GM21526 (cell line): Measurements from ENCODE around the gene TARBP1.
"Not testable (repeated sequence)": the region's sequence is repeated elsewhere in the genome, so short reads cannot be mapped to it uniquely, and the experiment has no call there.

Source experiments
- ATAC-seq: cut with Tn5 transposase; IDR thresholded peaks from one replicate; pipeline ENCODE4 v1.9.1; 2021; ENCODE audit warnings: moderate library complexity; ENCODE audit not compliant: unreplicated experiment, low FRiP score

The TARBP1 gene

DNA sequence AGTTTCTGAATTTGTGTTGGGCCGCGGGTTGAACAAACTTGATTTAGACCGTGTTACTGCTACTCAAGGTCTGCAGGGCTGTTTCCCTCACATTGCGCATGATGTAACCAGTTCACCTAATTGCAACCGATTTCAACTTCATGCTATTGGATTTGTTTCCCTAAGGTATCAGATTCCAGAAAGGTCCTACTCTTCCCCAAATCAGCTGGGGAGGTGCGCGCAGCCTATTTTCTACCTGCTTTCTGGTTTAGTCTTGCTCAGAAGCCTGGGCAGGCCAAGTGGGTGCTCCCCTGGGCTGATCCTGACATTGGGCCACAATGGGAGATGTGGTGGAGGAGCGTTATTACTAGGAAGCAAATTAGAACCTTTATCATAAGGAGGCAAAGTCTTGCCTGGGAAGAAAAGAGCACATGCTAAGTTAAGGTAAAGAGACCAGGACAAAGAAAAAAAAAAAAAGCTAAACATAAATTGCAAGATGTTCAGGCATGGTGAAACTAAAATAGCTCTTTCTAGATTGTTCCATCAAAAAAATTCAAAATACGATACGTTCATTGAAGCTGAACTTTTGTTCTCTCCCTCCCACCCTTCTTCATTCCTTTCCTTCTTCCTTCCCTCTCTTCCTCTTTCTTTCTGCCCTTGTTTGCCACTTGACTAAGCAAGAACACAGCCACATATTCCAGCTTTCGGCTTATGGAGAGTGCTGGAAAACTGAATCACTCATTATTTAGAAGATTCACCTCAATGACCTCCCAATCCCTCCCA lies 28.8 kb upstream of the TARBP1 start:
- no peak for ATAC-seq

GRCh38 chr1:234507089-234507488 lies 28.1 kb upstream of the TARBP1 start:
- ATAC-seq, result no peak

DNA sequence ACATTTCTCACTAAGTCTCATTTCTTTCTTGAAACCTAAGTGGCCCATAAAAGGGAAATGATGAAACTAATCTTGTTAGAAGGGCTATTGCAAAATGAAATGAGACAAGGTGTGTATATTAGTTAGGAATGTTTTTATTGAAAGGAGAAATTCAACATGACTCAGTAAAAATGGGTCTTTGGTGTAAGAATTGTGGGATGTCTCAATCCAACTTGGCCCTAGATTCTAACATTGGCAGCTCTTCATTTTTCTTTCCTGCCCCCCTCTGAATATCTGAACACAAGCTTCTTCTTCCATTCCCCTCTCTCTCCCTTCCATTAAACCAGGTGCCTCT lies 26.8 kb upstream of the TARBP1 start:
- no peak for ATAC-seq

DNA sequence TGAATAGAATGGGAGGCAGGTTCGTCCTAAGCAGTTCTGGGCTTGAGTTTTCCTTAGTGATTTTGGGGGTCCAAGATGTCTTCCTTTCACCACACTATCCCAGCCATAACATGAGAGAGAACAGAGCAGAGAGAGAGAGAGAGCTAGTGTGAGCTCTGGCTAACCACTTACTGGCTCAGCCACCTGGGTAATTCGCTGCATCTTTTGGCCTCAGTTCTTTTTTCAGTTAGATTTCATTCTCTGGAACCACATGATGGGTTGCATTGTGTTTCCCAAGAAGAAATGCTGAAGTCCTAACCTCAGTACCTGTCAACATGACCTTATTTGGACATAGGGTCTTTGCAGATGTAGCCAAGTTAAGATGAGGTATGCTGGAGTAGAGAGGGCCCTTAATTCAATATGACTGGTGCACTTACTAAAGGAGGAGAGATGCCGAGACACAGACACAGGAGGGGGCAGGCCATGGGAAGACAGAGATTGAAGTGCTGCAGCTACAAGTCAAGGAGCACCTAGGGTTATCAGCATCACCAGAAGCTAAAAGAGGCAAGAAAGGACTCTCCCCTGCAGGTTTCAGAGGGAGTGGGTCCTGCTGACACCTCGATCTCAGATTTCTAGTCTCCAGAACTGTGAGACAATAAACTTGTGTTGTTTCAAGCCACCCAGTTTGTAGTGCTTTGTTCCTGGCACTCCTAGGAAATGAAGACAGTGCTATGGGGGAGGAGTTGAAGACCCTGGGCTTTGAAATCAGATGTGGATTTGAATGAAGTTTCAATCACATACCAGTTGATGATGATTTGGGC lies 26.2 kb upstream of the TARBP1 start:
- no peak for ATAC-seq

- not testable (repeated sequence) for ATAC-seq
These were observed 25.3 kb upstream of the TARBP1 start for GRCh38 chr1:234504251-234504650.

DNA sequence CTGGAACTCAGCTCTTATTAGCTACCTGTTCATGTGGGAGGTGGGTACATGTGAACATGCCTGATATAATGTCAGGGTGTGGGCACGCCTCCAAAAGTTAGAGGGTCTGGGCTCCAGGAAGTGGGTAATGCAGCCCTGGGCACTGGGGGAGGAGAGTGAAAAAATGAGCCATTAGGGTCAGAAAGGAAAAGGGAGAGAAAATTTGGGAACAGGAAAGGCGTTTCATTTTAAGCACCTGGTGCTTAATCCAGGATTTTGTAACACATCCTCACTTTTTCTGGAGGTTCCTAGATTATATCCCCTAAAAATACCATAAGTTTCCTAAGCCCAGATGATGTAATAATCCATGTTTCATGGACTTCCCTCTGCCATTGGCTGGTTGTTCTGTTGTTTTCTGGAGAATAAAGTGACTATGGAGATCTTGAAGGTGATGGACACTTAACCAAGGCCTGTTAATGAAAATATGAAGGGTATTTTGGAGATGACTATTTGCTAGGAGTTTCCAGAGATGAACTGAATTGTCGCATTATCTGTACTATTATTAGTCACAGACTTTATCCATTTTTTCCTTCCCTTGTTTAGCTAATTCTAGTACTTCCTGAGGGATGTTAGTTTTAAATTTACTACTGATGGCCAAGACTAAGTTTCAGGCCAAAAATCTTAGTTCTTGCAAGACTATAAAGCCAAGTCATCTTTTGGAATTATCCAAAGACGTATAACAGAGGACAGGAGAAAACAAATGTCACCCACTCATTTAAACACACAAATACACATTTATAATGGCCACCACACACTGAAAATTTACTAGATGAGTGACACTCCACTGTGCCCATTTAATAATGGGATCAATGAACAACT lies 24.4 kb upstream of the TARBP1 start:
- no peak for ATAC-seq

DNA sequence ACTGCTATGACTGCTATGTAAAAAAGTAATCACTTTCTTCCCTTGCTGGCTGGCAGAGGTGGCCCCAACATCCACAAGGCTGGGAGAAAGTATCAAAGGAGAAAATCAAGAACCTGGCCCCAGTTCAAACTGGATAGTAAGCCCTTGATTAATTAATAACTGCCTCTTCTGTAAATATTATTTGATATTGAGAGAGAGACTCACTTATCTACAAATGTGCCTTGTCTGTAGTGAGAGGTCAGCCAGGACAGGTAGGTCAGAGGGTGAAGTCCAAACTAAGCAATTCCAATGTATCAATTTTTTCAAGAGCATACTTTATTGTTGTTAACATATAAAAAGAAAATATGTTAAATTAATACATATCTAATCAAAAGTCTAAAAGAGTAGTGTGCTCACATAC lies 23.8 kb upstream of the TARBP1 start:
- ATAC-seq, result no peak

GRCh38 chr1:234500269-234500668 lies 21.3 kb upstream of the TARBP1 start:
- no peak for ATAC-seq

DNA sequence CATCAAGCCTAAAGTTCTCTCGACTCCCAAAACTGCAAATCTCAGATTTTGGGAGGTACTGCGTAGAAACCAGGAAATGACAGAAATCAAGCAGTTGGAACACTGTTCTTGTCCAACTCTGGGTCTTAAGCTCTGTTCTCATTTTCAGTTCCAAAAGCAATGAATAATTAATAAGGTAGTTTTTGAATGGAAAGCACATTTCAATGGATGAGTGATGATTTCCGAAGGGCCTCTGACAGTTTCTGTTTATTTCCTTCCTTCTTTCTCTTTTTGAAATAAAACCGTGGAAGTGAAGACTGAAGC lies 20.9 kb upstream of the TARBP1 start:
- no peak for ATAC-seq

- no peak for ATAC-seq
These were observed 20.4 kb upstream of the TARBP1 start for GRCh38 chr1:234499119-234499942.

DNA sequence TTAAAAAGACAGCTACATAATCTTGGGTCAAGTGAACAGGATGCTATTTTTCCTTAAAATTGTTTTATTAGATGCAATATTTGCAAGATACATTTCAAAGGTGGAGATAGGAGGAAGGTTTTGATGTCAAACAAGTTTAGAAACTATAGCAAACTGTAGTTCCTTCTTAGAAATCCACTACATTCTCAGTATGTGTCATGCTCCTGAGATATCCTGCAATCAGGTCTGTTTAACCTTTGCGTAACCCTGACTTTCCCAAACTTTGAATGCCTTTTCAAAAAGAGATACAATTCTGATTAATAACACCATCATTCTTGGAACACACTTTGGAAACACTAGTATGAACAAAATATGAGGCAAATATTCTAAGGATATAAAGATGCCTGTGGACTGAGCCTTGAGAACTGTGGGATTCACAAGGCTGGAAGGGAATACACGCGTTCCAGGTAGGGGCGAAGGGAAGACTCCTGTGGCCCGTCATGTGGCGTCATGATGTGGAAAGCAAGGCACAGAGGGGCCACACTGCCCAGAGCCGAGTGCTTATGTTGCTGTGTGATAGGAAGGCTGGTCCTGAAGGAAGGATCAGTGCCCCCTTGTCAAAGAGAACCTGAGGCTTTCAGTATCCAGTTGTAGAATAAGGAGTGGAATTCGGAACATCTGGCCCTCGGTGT lies 19.6 kb upstream of the TARBP1 start:
- ATAC-seq, result no peak

- no peak for ATAC-seq
These were observed 18.6 kb upstream of the TARBP1 start for GRCh38 chr1:234497589-234497988.

DNA sequence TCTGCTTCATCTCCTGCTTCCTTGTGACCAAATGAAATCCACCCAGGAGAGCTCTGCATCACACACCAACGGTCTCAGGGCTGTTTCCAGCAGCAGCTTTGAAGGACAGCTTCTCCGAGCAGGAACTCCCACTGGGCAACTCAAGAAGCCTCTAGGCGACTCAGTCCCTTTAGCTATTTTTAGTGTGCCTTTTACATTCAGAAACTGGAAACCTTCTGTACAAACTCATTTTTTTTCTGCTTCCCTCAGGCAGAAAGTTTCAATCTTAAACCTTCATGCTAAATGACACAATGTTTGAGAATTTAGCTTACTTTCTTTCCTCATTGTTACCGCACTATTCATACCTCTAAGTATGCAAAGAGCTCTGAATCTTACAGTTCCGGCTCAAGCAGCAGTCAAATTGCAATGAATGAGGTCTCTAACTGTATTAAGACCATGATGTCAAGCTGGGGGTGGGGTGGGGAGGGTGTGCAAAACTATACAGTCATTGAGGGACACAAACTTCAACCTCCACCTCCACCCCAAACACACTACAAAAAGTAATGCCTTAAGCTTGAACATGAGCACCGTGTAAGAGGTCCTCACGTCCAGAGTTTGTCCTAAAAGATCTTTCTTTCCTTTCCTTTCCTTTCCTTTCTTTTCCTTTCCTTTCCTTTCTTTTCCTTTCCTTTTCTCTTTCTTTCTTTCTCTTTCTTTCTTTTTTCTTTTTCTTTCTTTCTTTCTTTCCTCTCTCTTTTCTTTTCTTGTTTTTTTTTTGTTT lies 16.4 kb upstream of the TARBP1 start:
- peak; percentile 62 for ATAC-seq

- ATAC-seq, result no peak
These were observed 15.1 kb upstream of the TARBP1 start for GRCh38 chr1:234494049-234494448.

DNA sequence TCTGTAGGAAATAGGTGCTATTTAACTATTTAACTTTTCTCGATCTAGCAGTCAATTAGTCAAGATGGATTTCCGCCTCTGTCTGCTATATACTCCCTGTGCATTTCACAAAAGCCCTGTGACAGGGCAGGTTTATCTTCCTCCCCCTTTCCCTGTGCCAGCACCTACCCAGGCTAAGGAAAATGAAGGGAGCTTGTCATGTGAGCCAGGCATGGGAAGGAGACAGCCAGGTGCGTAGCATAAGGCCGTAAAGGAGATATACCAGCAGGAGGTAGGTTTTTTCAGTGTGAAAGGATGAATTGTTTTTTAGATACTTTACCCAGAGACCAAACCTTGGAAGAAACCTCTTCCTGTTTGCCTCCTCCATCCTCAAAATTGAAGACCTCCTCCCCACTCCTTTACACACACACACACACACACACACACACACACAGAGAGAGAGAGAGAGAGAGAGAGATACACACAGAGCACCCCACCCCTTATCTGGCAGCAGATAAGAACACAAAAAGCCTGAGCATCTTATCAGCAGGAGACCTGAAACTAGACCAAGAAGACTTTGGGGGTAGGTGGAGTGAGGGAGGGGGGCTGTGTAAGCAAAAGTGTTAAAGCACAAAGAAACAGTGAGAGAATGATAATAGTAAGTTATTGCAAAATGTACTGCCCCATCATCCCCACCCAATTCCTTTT lies 12.0 kb upstream of the TARBP1 start:
- no peak for ATAC-seq

DNA sequence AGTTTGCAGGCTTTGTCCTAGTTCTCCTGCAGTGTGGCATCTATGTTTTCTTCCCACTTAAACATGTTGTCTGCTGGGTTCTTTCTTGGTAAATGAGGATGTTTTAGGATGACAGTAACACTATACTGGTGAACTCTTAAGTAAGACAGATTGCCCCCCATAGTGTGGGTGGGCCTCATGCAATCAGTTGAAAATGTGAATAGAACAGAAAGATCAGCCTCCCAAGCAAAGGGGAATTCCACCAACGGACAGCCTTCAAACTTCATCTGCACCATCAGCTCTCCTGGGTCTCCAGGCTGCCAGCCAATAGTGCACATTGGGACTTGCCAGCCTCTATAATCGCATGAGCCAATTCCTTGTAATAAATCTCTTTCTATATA lies 10.7 kb upstream of the TARBP1 start:
- no peak for ATAC-seq

DNA sequence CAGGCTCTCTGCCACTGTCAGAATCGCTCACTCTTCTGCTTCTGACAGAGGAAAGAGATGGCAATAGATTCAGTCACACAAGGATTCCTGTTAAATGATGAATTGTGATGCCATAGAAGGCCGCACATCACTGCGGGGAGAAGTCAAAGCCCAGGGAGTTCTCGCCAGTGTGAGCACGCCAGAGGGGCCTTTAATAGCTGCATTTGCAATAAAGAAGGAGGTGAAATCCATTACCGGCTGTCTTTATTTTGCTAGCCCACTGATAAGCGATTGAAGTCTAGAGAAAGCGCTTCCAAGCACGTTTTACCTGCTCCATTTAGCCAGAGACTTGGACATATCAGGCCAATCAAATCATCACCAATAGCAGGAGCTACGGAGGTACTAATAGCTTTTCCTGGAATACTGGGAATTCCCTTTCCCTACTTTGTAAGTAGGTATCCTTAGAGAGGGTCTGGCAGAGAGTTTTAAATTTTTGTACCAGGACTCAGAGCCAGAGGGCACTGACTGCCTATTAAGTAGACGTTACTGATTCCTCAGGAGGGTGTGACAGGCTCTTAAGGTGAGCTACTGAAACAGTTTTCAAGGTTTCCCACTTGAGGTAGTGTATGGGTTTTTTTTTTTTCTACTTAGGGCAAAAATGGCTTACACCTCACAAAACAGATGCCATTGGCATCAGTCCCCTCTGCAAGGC lies 10.2 kb upstream of the TARBP1 start:
- ATAC-seq, result no peak
